Central memory CD4-positive, alpha-beta T cell (primary cell): Measurements from ENCODE around the gene C1orf105.
"Not testable (repeated sequence)": the region's sequence is repeated elsewhere in the genome, so short reads cannot be mapped to it uniquely, and the experiment has no call there.

ENCODE experiments used
- DNase-seq: peaks from one replicate; pipeline ENCODE4 v3.0.0; 2022
- total RNA-seq, 3 experiments: gene quantifications; one replicate each; lab custom pipeline; 2026; lab: John Stamatoyannopoulos, UW

The C1orf105 gene
- 0 reads per million in 3 experiments for total RNA-seq

- no peak for DNase-seq
These were observed at the start of gene C1orf105 for GRCh38 chr1:172420385-172420784. C1orf105 (plus strand) TSS chr1:172420685; CDS start chr1:172420886, 201 bp downstream.

- not testable (repeated sequence) for DNase-seq
These were observed 48.8 kb upstream of the C1orf105 start for GRCh38 chr1:172371646-172372045.

GRCh38 chr1:172373864-172374263 lies 46.6 kb upstream of the C1orf105 start:
- DNase-seq, result no peak

- DNase-seq, result no peak
These were observed 45.3 kb upstream of the C1orf105 start for GRCh38 chr1:172375211-172375631.

GRCh38 chr1:172376431-172376830 lies 44.1 kb upstream of the C1orf105 start:
- no peak for DNase-seq

- DNase-seq, result no peak
These were observed 42.9 kb upstream of the C1orf105 start for GRCh38 chr1:172377565-172377964.

- no peak for DNase-seq
These were observed 42.2 kb upstream of the C1orf105 start for GRCh38 chr1:172378109-172378760.

- peak; percentile 65 for DNase-seq
These were observed 39.8 kb upstream of the C1orf105 start for GRCh38 chr1:172380441-172381244.

GRCh38 chr1:172381946-172382345 lies 38.5 kb upstream of the C1orf105 start:
- DNase-seq, result no peak

GRCh38 chr1:172382406-172382805 lies 38.1 kb upstream of the C1orf105 start:
- no peak for DNase-seq

GRCh38 chr1:172382990-172383389 lies 37.5 kb upstream of the C1orf105 start:
- no peak for DNase-seq

GRCh38 chr1:172383536-172383935 lies 36.9 kb upstream of the C1orf105 start:
- no peak for DNase-seq

- DNase-seq, result no peak
These were observed 35.8 kb upstream of the C1orf105 start for GRCh38 chr1:172384656-172385055.

- no peak for DNase-seq
These were observed 34.4 kb upstream of the C1orf105 start for GRCh38 chr1:172386046-172386445.

- no peak for DNase-seq
These were observed 32.0 kb upstream of the C1orf105 start for GRCh38 chr1:172388490-172388889.

GRCh38 chr1:172390301-172390682 lies 30.2 kb upstream of the C1orf105 start:
- DNase-seq, result no peak

GRCh38 chr1:172390683-172391551 lies 29.6 kb upstream of the C1orf105 start:
- no peak for DNase-seq

- no peak for DNase-seq
These were observed 28.5 kb upstream of the C1orf105 start for GRCh38 chr1:172391976-172392375.

GRCh38 chr1:172393354-172393753 lies 27.1 kb upstream of the C1orf105 start:
- no peak for DNase-seq

- DNase-seq, result peak; percentile 68
These were observed 26.2 kb upstream of the C1orf105 start for GRCh38 chr1:172394141-172394751.

- DNase-seq, result no peak
These were observed 25.7 kb upstream of the C1orf105 start for GRCh38 chr1:172394811-172395210.

GRCh38 chr1:172395576-172395975 lies 24.9 kb upstream of the C1orf105 start:
- no peak for DNase-seq

GRCh38 chr1:172397221-172397620 lies 23.3 kb upstream of the C1orf105 start:
- no peak for DNase-seq
